Measurements from ENCODE around the gene SEC62.
"Not testable (repeated sequence)": the region's sequence is repeated elsewhere in the genome, so short reads cannot be mapped to it uniquely, and the experiment has no call there.

SEC62 gene

DNA sequence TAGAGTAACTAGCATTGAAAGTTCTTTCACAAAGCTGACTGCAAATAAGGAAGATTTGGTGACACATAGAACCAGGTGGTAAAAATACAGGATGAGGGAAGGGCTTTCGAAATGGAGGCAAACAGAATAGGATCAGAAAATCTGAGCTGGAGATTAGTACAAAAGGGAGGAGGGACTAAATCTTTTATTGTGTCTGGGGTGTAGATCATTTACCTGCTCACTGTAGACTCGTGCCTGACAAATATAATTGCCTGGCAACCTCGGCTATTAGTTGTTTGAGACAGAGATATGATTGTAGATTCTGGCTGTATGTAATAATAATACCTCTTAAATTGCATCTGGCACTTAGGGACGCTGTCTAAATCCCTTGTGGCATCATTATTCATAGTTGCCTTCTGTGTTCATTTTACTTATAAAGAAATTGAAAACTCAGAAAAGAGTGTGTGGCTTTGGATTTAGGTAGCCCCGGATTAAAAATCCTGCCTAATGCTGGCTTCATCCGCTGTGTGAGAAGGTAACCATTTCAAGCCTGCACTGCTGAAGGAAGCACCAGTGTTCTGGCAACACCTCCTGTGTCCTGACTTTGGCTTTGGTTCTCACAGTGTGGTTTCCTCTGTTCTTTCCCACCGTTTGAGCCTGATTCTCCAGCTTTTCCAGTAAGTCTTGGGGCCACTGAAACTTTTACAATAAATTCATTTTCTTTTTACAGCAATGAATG is 46.2 kb downstream of the SEC62 start:
- H3K27ac Mint-ChIP-seq: no peak overlapping the region
- H3K4me3 Mint-ChIP-seq: no peak overlapping the region
- H3K36me3 Mint-ChIP-seq (ENCODE audit: low read depth): no peaks in the 10 kb centered on the region
- H3K9me3 Mint-ChIP-seq: no peaks in the 10 kb centered on the region
- no peaks in the 10 kb centered on the region for H3K27me3 Mint-ChIP-seq
- intact Hi-C loops (cut with micrococcal nuclease): no loop called here
- no peaks in the 10 kb centered on the region for H3K4me1 Mint-ChIP-seq (ENCODE audit: low read depth)

DNA sequence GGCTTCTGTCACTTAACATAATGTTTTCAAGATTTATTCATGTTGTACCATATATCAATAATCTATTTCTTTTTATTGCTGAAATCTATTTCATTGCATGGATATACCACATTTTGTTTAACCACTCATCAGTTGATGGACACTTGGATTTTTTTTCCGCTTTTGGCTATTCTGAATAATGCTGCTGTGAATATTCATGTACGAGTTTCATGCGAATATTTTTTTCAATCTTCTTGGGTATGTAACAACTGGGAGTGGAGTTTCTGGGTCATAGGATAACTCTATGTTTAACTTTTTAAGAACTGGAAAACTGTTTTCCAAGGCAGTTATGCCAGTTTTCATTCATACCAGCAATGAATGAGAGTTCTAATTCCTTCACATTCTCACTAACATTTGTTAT is 49.5 kb downstream of the SEC62 start:
- no peaks in the 10 kb centered on the region for H3K27me3 Mint-ChIP-seq
- H3K9me3 Mint-ChIP-seq: no peaks in the 10 kb centered on the region
- H3K36me3 Mint-ChIP-seq (ENCODE audit: low read depth): no peaks in the 10 kb centered on the region
- no peak overlapping the region for H3K4me3 Mint-ChIP-seq
- no peak overlapping the region for H3K27ac Mint-ChIP-seq
- H3K4me1 Mint-ChIP-seq (ENCODE audit: low read depth): no peaks in the 10 kb centered on the region
- intact Hi-C loops (cut with micrococcal nuclease): no loop called here

GRCh38 chr3:170019306-170019705 is 52.7 kb downstream of the SEC62 start:
- H3K27me3 Mint-ChIP-seq; intact Hi-C loops (cut with micrococcal nuclease); H3K27ac Mint-ChIP-seq; H3K4me1 Mint-ChIP-seq (ENCODE audit: low read depth); H3K9me3 Mint-ChIP-seq; H3K36me3 Mint-ChIP-seq (ENCODE audit: low read depth); H3K4me3 Mint-ChIP-seq: not testable (repeated sequence)

DNA sequence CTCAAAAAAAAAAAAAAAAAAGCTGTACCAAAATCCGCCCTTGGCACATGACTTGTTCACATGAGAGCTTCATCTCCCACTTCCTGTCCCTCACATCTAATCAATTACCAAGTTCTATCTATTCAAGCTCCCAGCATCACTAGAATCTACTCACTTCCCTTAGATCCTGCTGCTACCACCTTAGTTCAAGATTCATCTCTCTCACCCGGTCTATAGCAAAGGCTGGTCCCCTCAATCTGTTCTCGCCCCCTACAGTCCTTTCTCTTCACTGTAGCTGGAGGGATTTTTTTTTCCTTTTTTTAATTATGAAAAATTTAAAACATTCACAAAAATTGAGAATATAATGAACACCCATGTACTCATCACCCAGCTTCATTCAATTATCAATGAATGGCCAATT is 54.5 kb downstream of the SEC62 start:
- no peaks in the 10 kb centered on the region for H3K36me3 Mint-ChIP-seq (ENCODE audit: low read depth)
- H3K27me3 Mint-ChIP-seq: no peaks in the 10 kb centered on the region
- intact Hi-C loops (cut with micrococcal nuclease): no loop called here
- H3K4me1 Mint-ChIP-seq (ENCODE audit: low read depth): peaks cover 17% of the 10 kb centered on the region
- H3K4me3 Mint-ChIP-seq: no peak overlapping the region
- no peak overlapping the region for H3K27ac Mint-ChIP-seq
- H3K9me3 Mint-ChIP-seq: no peaks in the 10 kb centered on the region

DNA sequence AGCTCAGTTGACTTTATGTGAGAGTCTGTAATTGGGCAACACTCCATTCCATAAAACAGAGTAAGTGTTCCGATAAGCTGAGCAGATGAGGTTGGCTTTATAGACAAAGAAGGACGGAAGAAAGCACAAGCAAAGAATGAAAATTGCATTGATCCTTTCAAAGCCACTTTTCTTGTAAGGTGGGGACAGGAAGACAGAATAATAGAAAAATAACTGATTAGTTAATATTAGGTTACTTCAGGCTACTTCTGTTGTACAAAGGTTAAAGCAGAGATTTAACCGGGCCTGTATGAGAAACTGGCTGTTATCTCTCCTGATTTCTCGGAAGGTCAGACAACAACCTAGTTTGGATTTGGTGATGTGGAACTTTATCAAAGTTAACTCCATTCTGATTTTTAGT is 55.7 kb downstream of the SEC62 start:
- Mint-ChIP-seq H3K4me1 (ENCODE audit: low read depth) (peaks cover 23% of the 10 kb centered on the region), H3K27ac (no peak overlapping the region), H3K9me3 (no peaks in the 10 kb centered on the region), H3K4me3 (no peak overlapping the region), H3K36me3 (ENCODE audit: low read depth) (no peaks in the 10 kb centered on the region), H3K27me3 (no peaks in the 10 kb centered on the region)
- intact Hi-C loops (cut with micrococcal nuclease): no loop called here

DNA sequence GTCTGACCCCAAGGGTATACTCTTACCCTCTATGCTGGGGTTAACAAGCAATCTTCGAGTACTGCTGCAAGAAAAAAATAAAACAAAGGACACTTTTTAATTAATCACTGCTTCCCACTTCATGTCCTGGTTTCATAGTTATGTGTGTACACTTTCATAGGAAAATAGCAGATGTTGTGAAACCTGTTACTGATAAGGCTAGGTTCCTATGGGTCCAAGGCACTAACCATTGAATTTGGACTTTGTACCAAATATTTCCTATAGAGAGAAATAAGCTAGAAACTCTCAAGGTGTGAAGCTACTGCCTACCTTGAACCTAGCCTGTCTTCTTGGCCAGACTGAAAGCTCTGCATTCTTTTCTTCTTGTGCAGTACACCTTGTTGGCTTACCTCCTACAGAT is 56.6 kb downstream of the SEC62 start:
- H3K4me3 Mint-ChIP-seq: no peak overlapping the region
- intact Hi-C loops (cut with micrococcal nuclease): no loop called here

DNA sequence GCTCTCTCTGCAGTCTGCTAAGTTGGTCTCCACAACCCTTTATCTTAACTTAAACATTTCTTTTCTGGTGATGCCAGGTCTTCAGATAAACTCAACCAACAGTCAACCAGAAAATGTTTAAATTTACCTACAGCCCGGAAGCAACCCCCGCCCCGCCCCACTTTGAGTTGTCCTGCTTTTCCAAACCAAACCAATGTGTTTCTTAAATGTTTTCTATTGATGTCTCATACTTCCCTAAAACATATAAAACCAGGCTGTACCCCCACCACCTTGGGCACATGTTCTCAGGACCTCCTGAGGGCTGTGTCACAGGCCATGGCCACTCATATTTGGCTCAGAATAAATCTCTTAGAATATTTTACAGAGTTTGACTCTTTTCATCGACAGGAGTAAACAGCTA is 58.0 kb downstream of the SEC62 start:
- peaks cover 1% of the 10 kb centered on the region for H3K27me3 Mint-ChIP-seq
- H3K27ac Mint-ChIP-seq: no peak overlapping the region
- H3K9me3 Mint-ChIP-seq: no peaks in the 10 kb centered on the region
- intact Hi-C loops (cut with micrococcal nuclease): no loop called here
- H3K4me1 Mint-ChIP-seq (ENCODE audit: low read depth): peaks cover 23% of the 10 kb centered on the region
- H3K36me3 Mint-ChIP-seq (ENCODE audit: low read depth): no peaks in the 10 kb centered on the region
- H3K4me3 Mint-ChIP-seq: no peak overlapping the region

More for the DNA sequence above, 56.6 kb downstream of the SEC62 start:
- H3K27me3 Mint-ChIP-seq: no peaks in the 10 kb centered on the region
- H3K27ac Mint-ChIP-seq: no peak overlapping the region
- H3K4me1 Mint-ChIP-seq (ENCODE audit: low read depth): peaks cover 23% of the 10 kb centered on the region
- no peaks in the 10 kb centered on the region for H3K36me3 Mint-ChIP-seq (ENCODE audit: low read depth)
- no peaks in the 10 kb centered on the region for H3K9me3 Mint-ChIP-seq

DNA sequence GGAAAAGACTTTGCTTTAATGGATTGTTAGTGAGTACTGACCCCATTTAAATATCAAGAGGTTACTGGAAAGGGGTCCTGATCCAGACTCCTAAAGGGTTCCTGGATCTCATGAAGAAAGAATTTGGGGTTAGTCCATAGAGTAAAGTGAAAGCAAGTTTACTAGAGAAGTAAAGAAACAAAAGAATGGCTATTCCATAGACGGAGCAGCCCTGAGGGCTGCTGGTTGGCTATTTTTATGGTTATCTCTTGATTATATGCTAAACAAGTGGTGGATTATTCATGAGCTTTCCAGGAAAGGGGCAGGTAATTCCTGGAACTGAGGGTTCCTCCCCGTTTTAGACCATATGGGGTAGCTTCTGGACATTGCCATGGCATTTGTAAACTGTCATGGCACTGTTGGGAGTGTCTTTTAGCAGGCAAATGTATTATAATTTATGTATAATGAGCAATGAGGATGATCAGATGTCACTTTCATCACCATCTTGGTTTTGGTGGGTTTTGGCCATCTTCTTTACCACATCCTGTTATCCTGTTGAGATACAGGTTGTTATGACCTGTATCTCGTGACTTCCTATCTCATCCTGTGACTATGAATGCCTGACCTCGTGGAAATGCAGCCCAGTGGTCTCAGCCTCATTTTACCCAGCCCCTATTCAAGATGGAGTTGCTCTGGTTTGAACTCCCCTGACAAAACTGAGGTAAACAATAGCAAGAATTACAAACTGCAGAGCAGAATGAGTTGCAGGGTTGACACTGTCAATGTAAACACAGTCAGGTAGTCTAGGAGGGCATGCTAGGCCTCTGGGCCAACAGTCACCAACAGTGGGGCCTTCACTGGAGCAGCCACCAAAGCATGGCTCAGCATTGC is 60.9 kb downstream of the SEC62 start:
- Mint-ChIP-seq H3K4me3 (no peak overlapping the region), H3K9me3 (no peaks in the 10 kb centered on the region), H3K4me1 (ENCODE audit: low read depth) (peaks cover 23% of the 10 kb centered on the region), H3K27me3 (peaks cover 1% of the 10 kb centered on the region), H3K27ac (no peak overlapping the region), H3K36me3 (ENCODE audit: low read depth) (no peaks in the 10 kb centered on the region)
- intact Hi-C loops (cut with micrococcal nuclease): no loop called here

GRCh38 chr3:170033489-170033888 is 66.9 kb downstream of the SEC62 start:
- intact Hi-C loops (cut with micrococcal nuclease): no loop called here
- H3K4me1 Mint-ChIP-seq (ENCODE audit: low read depth): peaks cover 10% of the 10 kb centered on the region
- H3K27me3 Mint-ChIP-seq: peaks cover 1% of the 10 kb centered on the region
- H3K36me3 Mint-ChIP-seq (ENCODE audit: low read depth): peaks cover 3% of the 10 kb centered on the region
- no peak overlapping the region for H3K27ac Mint-ChIP-seq
- no peaks in the 10 kb centered on the region for H3K9me3 Mint-ChIP-seq
- no peak overlapping the region for H3K4me3 Mint-ChIP-seq

GRCh38 chr3:170037463-170038433 is 71.1 kb downstream of the SEC62 start, which contains the start of gene GPR160:
Gene GPR160, plus strand, starts transcription at chr3:170037995. Its CDS starts 45,978 bp downstream, at chr3:170083973.
- Mint-ChIP-seq H3K4me1 (ENCODE audit: low read depth) (peaks cover 47% of the 10 kb centered on the region), H3K4me3 (peak within 1 kb of the TSS; percentile 85), H3K27ac (peak within 1 kb of the TSS; percentile 78), H3K36me3 (ENCODE audit: low read depth) (peaks cover 15% of the 10 kb centered on the region), H3K9me3 (no peaks in the 10 kb centered on the region), H3K27me3 (no peaks in the 10 kb centered on the region)
- intact Hi-C loops (cut with micrococcal nuclease): loop anchor here (1.0 to 5.0 kb wide), 3 partner anchors 15 to 174 kb away; partner anchors contain the start of gene SEC62

GRCh38 chr3:170038434-170039110 is 72.0 kb downstream of the SEC62 start:
- peaks cover 49% of the 10 kb centered on the region for H3K4me1 Mint-ChIP-seq (ENCODE audit: low read depth)
- peak overlapping the region; percentile 85 for H3K4me3 Mint-ChIP-seq
- peak overlapping the region; percentile 78 for H3K27ac Mint-ChIP-seq
- H3K27me3 Mint-ChIP-seq: no peaks in the 10 kb centered on the region
- no peaks in the 10 kb centered on the region for H3K9me3 Mint-ChIP-seq
- peaks cover 15% of the 10 kb centered on the region for H3K36me3 Mint-ChIP-seq (ENCODE audit: low read depth)
- intact Hi-C loops (cut with micrococcal nuclease): loop anchor here (5.0 kb wide), 1 partner anchor 71 kb away; the partner anchor contains the start of gene SEC62

DNA sequence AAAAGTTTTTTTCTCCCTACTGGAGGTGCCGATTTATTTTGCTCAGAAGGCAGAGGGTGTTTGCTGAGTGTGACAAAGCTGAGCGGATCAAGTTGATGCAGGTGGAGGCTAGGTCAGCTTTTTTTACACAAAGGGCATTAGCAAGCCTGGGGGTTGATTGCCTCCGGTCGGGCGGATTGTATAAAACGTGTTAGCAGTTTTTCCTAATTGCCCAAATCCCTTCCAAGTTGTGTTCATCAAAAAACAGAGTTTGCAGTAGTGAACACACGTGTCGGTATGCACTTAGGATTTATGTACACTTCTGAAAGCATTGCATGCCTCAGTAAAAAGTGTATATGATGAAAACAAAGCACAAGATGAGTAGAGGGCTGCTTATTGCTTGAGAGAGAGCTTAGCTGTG is 73.8 kb downstream of the SEC62 start:
- intact Hi-C loops (cut with micrococcal nuclease): no loop called here

GRCh38 chr3:170043506-170043905 is 76.9 kb downstream of the SEC62 start:
- H3K27ac Mint-ChIP-seq: peak overlapping the region; percentile 90
- H3K9me3 Mint-ChIP-seq: no peaks in the 10 kb centered on the region
- peaks cover 12% of the 10 kb centered on the region for H3K36me3 Mint-ChIP-seq (ENCODE audit: low read depth)

More for the DNA sequence above, 73.8 kb downstream of the SEC62 start:
- Mint-ChIP-seq H3K4me3 (no peak overlapping the region), H3K27me3 (no peaks in the 10 kb centered on the region), H3K27ac (peak overlapping the region; percentile 58), H3K4me1 (ENCODE audit: low read depth) (peaks cover 61% of the 10 kb centered on the region), H3K9me3 (no peaks in the 10 kb centered on the region), H3K36me3 (ENCODE audit: low read depth) (peaks cover 15% of the 10 kb centered on the region)

More at GRCh38 chr3:170043506-170043905, 76.9 kb downstream of the SEC62 start:
- intact Hi-C loops (cut with micrococcal nuclease): no loop called here
- no peak overlapping the region for H3K4me3 Mint-ChIP-seq
- no peaks in the 10 kb centered on the region for H3K27me3 Mint-ChIP-seq
- H3K4me1 Mint-ChIP-seq (ENCODE audit: low read depth): peaks cover 72% of the 10 kb centered on the region

All from dendritic cell treated with granulocyte-macrophage colony-stimulating factor and Interleukin-4, amounts not matched to agents 40 ng/mL and 50 ng/mL, for 4 days (primary cell).